HL-60 (cell line): Measurements from ENCODE around the gene CEP128.

ENCODE experiments used
- DNase-seq, 2 experiments: peaks; one replicate each; pipeline ENCODE4 v3.0.0-alpha.2; 2010 to 2020; ENCODE audit warnings: low read depth in 1 of 2, low spot score in 1 of 2
- H3K27ac ChIP-seq: fragments of 250-450 bp; sonication (Bioruptor Pico); replicated peaks from 2 replicates; pipeline ENCODE4 v1.5.1; 2020; ENCODE audit warnings: mild to moderate bottlenecking, moderate library complexity
- H3K27me3 ChIP-seq: fragments of 250-450 bp; sonication (Bioruptor Pico); 2 replicates; pipeline ENCODE4 v1.5.1; 2021; ENCODE audit warnings: mild to moderate bottlenecking, moderate library complexity; ENCODE audit not compliant: insufficient read depth, poor library complexity, severe bottlenecking
- H3K4me3 ChIP-seq: replicated peaks from 2 replicates; pipeline ENCODE4 v1.5.1; 2011; ENCODE audit warnings: mild to moderate bottlenecking, control low read depth, low read length; ENCODE audit not compliant: insufficient read depth
- GABPA ChIP-seq: IDR thresholded peaks from 2 replicates; pipeline ENCODE4 v1.6.1; 2012; ENCODE audit warnings: low read depth
- POLR2AphosphoS5 ChIP-seq: IDR thresholded peaks from 2 replicates; pipeline ENCODE4 v1.6.1; 2012; ENCODE audit warnings: low read depth
- REST ChIP-seq: IDR thresholded peaks from 2 replicates; pipeline ENCODE4 v1.6.1; 2012; ENCODE audit warnings: low read depth; ENCODE audit not compliant: insufficient replicate concordance
- SPI1 ChIP-seq: IDR thresholded peaks from 2 replicates; pipeline ENCODE4 v1.6.1; 2012; ENCODE audit warnings: low read depth, mild to moderate bottlenecking, borderline replicate concordance
- TF ChIP-seq, protein P1 (sequence below): IDR thresholded peaks from one replicate; pipeline ENCODE4 v1.5.1; 2011; ENCODE audit warnings: low read length, control low read depth, inconsistent platforms; ENCODE audit not compliant: insufficient read depth

Gene CEP128

GRCh38 chr14:80485764-80486163 lies 455.8 kb downstream of the CEP128 start:
- Histone ChIP-seq H3K4me3 (no peak overlapping the region), H3K27ac (no peak overlapping the region), H3K27me3 (no peaks in the 10 kb centered on the region)
- no peak for TF ChIP-seq GABPA
- DNase-seq: no peak

GRCh38 chr14:80483331-80483730 lies 458.2 kb downstream of the CEP128 start:
- DNase-seq: no peak
- no peak for TF ChIP-seq SPI1
- no peak for TF ChIP-seq GABPA
- no peak for TF ChIP-seq POLR2AphosphoS5
- no peak for TF ChIP-seq REST
- TF ChIP-seq, protein P1, sequence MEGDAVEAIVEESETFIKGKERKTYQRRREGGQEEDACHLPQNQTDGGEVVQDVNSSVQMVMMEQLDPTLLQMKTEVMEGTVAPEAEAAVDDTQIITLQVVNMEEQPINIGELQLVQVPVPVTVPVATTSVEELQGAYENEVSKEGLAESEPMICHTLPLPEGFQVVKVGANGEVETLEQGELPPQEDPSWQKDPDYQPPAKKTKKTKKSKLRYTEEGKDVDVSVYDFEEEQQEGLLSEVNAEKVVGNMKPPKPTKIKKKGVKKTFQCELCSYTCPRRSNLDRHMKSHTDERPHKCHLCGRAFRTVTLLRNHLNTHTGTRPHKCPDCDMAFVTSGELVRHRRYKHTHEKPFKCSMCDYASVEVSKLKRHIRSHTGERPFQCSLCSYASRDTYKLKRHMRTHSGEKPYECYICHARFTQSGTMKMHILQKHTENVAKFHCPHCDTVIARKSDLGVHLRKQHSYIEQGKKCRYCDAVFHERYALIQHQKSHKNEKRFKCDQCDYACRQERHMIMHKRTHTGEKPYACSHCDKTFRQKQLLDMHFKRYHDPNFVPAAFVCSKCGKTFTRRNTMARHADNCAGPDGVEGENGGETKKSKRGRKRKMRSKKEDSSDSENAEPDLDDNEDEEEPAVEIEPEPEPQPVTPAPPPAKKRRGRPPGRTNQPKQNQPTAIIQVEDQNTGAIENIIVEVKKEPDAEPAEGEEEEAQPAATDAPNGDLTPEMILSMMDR: no peak
- Histone ChIP-seq H3K27ac (no peak overlapping the region), H3K4me3 (no peak overlapping the region), H3K27me3 (no peaks in the 10 kb centered on the region)

- Histone ChIP-seq H3K27ac (no peak overlapping the region), H3K4me3 (no peak overlapping the region), H3K27me3 (no peaks in the 10 kb centered on the region)
- DNase-seq: no peak
- TF ChIP-seq GABPA (no peak), REST (no peak), SPI1 (no peak), POLR2AphosphoS5 (no peak)
- TF ChIP-seq, protein P1: no peak
These were observed 464.0 kb downstream of the CEP128 start for GRCh38 chr14:80477388-80478160.

GRCh38 chr14:80475074-80475473 lies 466.5 kb downstream of the CEP128 start:
- H3K27me3 ChIP-seq: no peaks in the 10 kb centered on the region
- H3K27ac ChIP-seq: no peak overlapping the region
- no peak overlapping the region for H3K4me3 ChIP-seq
- DNase-seq: no peak
- no peak for TF ChIP-seq REST
- no peak for TF ChIP-seq POLR2AphosphoS5
- no peak for TF ChIP-seq GABPA
- TF ChIP-seq, protein P1: no peak
- no peak for TF ChIP-seq SPI1
